ENCODE results near the gene GARNL3. TPM values are rescaled to one million over a fixed set of nuclear protein-coding genes. Genes with fewer than 3 reads are reported as not detected.

The GARNL3 gene
- total RNA-seq (10 to 100 TPM in 2 of 5 donors, 1 to 10 TPM in 3; 2.7 to 35.8 (median 9.6) TPM), polyA plus RNA-seq (1 to 10 TPM in 2 of 3 donors, under 1 TPM in 1; 0.76 to 5.7 (median 4.0) TPM)
- long read RNA-seq, donor 1, result 0 reads
- long read RNA-seq, donor 2, partial matches to known transcripts, result 0 of 1 reads
- long read RNA-seq, donor 2, other reads (novel, unspliced or antisense), result 0 of 1 reads
- long read RNA-seq, donor 3, full-length matches to known transcripts, result 2 of 2 reads
- long read RNA-seq, donor 3, partial matches to known transcripts, result 0 of 2 reads
- long read RNA-seq, donor 3, other reads (novel, unspliced or antisense), result 0 of 2 reads
- long read RNA-seq, donor 4, result 0 reads
- long read RNA-seq, donor 5, partial matches to known transcripts, result 0 of 2 reads
- long read RNA-seq, donor 5, other reads (novel, unspliced or antisense), result 0 of 2 reads
- long read RNA-seq, donor 6, full-length matches to known transcripts, result 2 of 2 reads
- long read RNA-seq, donor 6, partial matches to known transcripts, result 0 of 2 reads
- long read RNA-seq, donor 6, other reads (novel, unspliced or antisense), result 0 of 2 reads
- long read RNA-seq, donor 7, result 0 reads
- long read RNA-seq, donor 8, partial matches to known transcripts, result 0 of 1 reads
- long read RNA-seq, donor 8, other reads (novel, unspliced or antisense), result 0 of 1 reads
- long read RNA-seq, donor 9, partial matches to known transcripts, result 6,558 of 6,789 reads
- long read RNA-seq, donor 9, other reads (novel, unspliced or antisense), result 231 of 6,789 reads
- long read RNA-seq, donor 10, partial matches to known transcripts, result 0 of 1 reads
- long read RNA-seq, donor 10, other reads (novel, unspliced or antisense), result 0 of 1 reads

- Histone ChIP-seq H3K27ac (no peak within 1 kb of the TSS), H3K27me3 (no peaks in the 10 kb centered on the region), H3K4me3 (no peak within 1 kb of the TSS), H3K9me3 (no peaks in the 10 kb centered on the region), H3K4me1 (peaks cover 0 to 28% (median 9%) of the 10 kb centered on the region in 4 donors), H3K36me3 (no peaks in the 10 kb centered on the region)
- 63 to 69% (median 67%) methylated on average over 8 of the region's 8 CpGs for WGBS, 5 donors
- intact Hi-C loops (cut with DNase I; ENCODE audit: low total_unique reads), result no loop called here
- peak in 1 of 2 donors; percentile 18 for DNase-seq
- TF ChIP-seq, protein P1, sequence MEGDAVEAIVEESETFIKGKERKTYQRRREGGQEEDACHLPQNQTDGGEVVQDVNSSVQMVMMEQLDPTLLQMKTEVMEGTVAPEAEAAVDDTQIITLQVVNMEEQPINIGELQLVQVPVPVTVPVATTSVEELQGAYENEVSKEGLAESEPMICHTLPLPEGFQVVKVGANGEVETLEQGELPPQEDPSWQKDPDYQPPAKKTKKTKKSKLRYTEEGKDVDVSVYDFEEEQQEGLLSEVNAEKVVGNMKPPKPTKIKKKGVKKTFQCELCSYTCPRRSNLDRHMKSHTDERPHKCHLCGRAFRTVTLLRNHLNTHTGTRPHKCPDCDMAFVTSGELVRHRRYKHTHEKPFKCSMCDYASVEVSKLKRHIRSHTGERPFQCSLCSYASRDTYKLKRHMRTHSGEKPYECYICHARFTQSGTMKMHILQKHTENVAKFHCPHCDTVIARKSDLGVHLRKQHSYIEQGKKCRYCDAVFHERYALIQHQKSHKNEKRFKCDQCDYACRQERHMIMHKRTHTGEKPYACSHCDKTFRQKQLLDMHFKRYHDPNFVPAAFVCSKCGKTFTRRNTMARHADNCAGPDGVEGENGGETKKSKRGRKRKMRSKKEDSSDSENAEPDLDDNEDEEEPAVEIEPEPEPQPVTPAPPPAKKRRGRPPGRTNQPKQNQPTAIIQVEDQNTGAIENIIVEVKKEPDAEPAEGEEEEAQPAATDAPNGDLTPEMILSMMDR (IDR thresholded peaks at IDR 0.05), result no peak
- no peak for TF ChIP-seq POLR2A (IDR thresholded peaks at IDR 0.05)
Measured at GRCh38 chr9:127264462-127265219, at the start of gene GARNL3. GARNL3 (plus strand) TSS chr9:127264774; CDS start chr9:127264878, 104 bp downstream.

- H3K27me3 ChIP-seq, result no peaks in the 10 kb centered on the region
- H3K27ac ChIP-seq, result no peak overlapping the region
- intact Hi-C loops (cut with DNase I; ENCODE audit: low total_unique reads), result no loop called here
- DNase-seq, result no peak
- H3K36me3 ChIP-seq, result peaks cover 0 to 16% (median 7%) of the 10 kb centered on the region in 4 donors
- no peak overlapping the region for H3K4me3 ChIP-seq
- TF ChIP-seq, protein P1 (IDR thresholded peaks at IDR 0.05), result no peak
- TF ChIP-seq POLR2A (IDR thresholded peaks at IDR 0.05) (no peak), EP300 (IDR thresholded peaks at IDR 0.05) (no peak), POLR2AphosphoS5 (IDR thresholded peaks at IDR 0.05) (no peak)
- H3K9me3 ChIP-seq, result no peaks in the 10 kb centered on the region
- H3K4me1 ChIP-seq, result peaks cover 0 to 6% (median 5%) of the 10 kb centered on the region in 4 donors
- 92 to 95% (median 92%) methylated on average over 9 to 14 of the region's 14 CpGs for WGBS, 5 donors
Measured at GRCh38 chr9:127215268-127216209, 49.0 kb upstream of the GARNL3 start.

DNA sequence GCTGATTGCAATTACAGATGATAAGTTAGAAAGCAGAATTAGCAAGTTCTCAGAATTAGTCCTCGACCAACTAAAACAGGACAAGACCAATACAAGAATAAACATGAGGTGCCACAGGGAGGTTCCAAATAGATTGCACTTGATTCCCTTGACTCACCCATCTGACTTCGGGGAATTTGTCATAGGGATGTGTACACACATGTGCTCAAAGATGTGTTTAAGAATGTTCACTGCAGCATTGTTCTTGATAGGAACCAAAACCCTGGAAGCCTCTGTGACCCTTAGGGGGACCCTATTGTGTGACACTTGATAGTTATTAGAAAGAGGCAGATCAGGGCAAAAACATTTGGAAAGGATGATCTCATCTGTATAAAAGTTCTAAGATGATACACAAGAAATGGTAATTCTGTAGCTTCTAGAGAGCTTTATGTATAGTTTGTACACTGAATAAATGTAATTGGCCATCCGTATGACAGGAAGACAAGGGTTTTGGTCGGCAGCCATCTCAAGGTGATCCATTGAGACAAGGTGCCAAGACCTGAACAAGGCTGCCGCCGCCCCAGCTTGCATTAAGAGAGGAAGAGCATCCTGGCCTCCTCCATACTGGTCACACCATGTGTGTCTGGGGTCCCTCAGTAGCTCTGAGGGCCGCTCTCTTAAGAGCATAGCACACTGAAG is 48.2 kb upstream of the GARNL3 start:
- no peaks in the 10 kb centered on the region for H3K27me3 ChIP-seq
- no peak for DNase-seq
- peaks cover 0 to 16% (median 7%) of the 10 kb centered on the region in 4 donors for H3K36me3 ChIP-seq
- 88 to 96% (median 91%) methylated on average over 7 of the region's 7 CpGs for WGBS, 5 donors
- TF ChIP-seq POLR2A (IDR thresholded peaks at IDR 0.05), result no peak
- TF ChIP-seq, protein P1 (IDR thresholded peaks at IDR 0.05), result no peak
- no peak for TF ChIP-seq POLR2AphosphoS5 (IDR thresholded peaks at IDR 0.05)
- TF ChIP-seq EP300 (IDR thresholded peaks at IDR 0.05), result no peak
- intact Hi-C loops (cut with DNase I; ENCODE audit: low total_unique reads), result no loop called here
- H3K9me3 ChIP-seq, result no peaks in the 10 kb centered on the region
- H3K27ac ChIP-seq, result no peak overlapping the region
- no peak overlapping the region for H3K4me3 ChIP-seq
- peaks cover 0 to 6% (median 5%) of the 10 kb centered on the region in 4 donors for H3K4me1 ChIP-seq
